GM21786 (cell line): ENCODE measurements around the gene HNRNPH3.
"Not testable (repeated sequence)": the region's sequence is repeated elsewhere in the genome, so short reads cannot be mapped to it uniquely, and the experiment has no call there.

Experiments
- ATAC-seq: cut with Tn5 transposase; IDR thresholded peaks from one replicate; pipeline ENCODE4 v1.9.1; 2021; ENCODE audit not compliant: unreplicated experiment

Gene HNRNPH3, protein sequence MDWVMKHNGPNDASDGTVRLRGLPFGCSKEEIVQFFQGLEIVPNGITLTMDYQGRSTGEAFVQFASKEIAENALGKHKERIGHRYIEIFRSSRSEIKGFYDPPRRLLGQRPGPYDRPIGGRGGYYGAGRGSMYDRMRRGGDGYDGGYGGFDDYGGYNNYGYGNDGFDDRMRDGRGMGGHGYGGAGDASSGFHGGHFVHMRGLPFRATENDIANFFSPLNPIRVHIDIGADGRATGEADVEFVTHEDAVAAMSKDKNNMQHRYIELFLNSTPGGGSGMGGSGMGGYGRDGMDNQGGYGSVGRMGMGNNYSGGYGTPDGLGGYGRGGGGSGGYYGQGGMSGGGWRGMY

DNA sequence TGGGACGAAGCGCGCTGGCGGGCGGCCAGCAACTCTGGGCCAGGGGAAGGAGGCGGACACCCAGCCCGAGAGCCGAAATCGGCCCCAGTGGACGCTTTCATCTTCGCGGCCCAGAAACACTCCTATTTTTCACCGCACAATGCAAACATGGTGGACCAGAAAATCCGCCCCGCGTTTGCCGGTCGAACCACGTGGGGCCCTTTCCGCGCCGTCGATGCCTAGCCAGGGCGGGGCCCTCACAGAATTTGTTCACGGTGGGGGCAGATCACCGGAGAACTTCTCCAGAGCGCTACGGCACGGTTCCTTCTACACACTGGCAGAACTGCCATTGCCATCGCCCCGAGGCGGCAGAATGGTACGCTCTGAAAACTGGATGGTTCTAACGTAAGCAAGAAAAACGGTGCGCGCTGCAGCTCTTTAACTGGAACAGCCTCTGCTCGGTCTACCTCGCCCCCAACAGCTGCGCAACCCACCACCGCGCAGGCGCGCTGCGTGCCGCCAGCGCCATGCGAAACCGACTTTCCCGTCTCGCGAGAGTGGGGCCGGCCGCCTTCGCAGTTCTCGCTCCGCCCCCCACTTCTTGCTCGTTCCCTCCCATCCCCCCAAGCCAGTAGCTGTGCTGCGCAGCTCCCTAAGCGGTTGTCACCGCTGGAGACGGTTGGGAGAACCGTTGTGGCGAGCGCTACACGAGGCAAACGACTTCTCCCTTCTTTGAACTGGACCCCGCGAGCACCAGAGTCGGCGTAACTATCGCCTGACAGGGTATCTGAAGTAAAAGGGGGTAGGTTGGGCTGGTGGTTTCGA, at the start of gene HNRNPH3:
Gene HNRNPH3 (plus strand): TSS at position 610 of the 804 bp plus-strand sequence. CDS start 5,158 bp downstream, outside the sequence.
- peak; percentile 77 for ATAC-seq

DNA sequence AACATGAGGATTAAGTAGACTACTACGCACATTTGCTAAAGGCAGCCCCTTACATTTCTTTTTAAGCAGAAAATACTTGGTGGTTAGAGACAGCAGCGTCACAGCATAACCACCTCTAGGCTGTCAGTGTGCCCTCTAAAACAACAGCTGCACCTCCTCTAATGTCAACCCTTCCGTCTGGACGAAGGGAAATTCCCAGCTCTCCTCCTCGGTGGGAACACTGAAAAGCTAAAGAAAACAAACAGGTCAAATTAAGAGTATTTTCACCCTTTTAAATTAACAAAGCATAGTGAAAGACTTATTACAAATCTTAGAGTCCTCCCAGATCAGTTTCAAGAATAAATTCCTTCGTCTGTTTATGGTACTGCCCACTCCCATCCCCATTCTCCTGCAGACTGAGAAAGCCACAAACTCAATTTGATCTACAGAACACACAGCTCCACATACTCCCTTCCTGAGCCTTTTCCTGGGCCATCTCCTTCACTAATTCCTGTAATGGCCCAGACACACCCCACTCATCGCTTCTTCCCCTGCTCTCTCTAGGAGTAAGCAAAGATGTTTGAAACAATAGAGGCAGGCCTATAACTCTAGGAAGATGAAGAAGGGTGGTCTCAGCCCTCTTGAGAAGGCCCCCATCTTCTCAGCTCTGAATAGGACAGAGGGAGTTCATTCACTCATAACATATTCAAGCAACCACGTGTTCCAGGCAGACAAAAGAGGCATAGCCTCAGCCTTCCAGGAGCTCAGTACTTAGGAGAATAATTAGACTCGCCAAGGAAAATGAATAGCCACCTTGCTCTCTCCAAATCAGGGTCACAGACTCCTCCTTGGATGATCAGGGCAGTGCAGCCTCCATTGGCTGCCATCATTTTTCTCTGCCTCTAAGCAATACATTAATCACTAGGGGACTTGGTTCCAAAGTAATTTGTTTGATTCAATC, 47.5 kb upstream of the HNRNPH3 start:
- ATAC-seq, result no peak

DNA sequence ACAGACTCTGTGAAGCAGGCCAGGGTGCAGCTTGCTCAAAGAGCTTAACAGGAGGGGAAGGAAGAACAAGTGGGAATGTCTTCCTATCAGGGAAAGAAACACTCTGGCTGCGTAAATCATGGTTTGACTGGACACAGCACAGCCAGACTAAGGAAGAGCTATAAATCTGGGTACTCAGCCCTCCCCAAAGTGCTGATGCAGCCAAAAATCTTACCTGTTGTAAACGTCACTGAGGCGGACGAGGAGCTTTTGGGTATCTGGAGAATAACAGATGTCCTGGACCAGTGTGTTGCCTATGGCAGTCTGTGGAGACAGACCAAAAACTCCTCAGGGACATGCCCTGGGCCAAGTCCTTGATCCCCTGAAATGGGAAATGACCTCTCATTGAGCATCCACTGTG, 43.1 kb upstream of the HNRNPH3 start:
- ATAC-seq, result no peak

DNA sequence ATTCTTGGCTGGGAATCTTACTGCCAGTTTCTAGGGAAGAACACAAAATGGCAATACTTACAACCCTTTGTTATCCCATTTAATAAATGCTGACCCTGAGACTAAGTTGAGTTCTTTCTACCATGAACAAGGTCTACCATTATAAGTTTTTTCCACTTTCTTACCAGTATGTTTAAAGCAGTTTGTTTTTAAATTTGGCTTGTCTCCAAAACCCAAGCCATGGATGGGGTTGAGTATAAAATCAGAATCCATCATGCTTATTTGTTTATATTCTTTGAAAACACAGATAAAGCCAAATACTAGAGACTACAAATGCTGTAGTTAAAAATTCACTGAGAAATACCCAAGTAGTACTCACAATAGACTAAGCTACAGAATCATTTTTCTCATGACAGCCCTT, 41.1 kb upstream of the HNRNPH3 start:
- no peak for ATAC-seq

DNA sequence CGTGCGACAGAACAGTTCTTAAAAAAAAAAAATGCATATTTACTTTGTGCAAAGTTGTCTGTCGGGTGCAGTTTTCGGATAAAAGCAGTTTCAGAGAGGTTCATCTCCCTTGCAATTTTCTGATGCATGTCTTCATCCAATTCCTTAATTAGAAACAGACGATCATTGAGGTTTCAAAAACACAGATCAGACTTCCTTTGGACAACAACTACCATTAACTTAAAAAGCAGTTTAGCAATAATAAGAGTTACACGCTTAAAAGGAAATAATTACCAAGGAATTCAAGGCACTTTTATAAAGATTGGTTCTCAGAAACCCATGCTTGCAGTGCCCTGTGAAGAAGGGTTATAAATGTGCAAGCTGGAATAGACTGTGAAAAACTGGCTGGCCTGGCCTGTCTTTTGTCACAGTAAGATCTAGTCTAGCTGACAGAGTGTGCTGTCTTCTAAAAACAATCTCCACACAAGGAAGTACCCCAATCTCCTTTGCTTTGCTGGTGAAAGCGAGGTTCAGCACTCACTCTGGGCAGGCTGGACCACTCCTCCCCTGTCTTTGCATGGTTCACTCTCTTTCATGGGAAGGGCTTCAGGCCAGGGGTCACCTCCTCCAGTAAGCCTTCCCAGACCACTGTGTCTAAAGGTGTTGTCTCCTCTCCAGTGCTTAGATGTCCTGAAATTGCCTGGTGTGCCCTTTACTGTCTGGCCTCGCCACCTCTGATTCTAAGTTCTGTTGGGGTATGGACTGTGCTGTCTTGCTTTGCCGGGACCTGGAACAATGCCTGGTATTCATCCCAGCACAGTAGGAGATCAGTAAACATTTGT, 34.8 kb upstream of the HNRNPH3 start:
- no peak for ATAC-seq

DNA sequence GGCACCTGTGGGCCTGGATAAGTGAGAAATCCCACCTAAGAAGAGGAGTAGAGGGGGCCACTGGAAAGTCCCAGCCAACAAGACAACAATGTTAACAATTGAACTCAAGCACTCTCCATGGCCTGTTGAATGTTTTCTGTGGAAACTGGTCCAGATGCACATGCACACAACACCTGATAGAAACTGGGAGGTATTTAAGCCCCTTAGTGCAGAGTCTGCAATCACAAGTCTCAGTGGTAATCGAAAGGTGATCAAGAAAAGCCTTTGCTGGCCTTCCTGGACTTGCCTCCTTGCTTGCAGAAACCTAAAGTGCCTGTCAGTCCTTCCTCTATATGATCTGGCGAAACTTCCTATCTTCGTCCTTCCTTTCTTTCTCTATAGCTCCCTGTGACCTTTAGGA, 30.6 kb upstream of the HNRNPH3 start:
- no peak for ATAC-seq

DNA sequence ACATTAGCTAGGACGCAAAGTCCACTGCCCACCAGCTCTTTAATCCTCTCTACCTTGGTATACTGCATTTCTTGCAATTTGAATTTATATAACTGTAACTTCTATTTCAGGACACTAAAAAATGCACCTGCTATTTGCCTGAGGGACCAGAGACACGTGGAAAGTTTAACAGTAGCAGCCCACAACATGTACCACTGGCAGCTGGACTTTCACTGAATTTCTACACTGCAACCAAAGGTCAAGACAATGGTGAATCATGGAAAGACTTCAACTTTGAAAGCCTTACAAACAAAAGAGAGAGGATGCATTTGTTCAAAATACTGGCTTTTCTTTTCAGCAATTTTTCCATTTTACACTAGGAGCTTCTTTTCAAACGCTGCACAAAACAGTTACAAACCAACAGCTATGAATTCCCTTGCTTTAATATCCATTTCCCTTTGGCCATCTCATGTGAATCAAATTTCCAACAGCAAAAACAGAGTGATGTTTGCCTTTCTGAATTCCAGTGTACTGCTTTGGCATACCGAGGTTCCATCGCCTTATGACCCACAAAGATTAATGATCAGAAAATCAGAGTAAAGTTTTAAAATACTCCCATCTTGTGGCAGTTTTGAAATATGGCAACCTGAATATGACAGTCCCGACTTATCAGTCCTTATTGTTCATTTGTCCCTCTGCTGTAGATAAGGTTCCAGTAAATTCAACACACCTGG, 29.9 kb upstream of the HNRNPH3 start:
- ATAC-seq, result peak; percentile 65

DNA sequence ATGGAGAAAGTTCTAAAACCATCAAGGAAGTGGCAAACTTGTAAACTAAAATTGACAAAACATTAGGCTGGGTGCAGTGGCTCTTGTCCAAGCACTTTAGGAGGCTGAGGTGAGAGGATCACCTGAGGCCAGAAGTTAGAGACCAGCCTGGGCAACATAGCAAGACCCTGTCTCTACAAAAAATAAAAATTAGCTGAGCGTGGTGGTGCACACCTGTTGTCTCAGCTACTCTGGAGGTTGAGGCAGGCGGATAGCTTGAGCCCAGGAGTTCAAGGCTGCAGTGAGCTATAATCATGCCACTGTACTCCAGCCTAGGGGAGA, 29.4 kb upstream of the HNRNPH3 start:
- no peak for ATAC-seq

DNA sequence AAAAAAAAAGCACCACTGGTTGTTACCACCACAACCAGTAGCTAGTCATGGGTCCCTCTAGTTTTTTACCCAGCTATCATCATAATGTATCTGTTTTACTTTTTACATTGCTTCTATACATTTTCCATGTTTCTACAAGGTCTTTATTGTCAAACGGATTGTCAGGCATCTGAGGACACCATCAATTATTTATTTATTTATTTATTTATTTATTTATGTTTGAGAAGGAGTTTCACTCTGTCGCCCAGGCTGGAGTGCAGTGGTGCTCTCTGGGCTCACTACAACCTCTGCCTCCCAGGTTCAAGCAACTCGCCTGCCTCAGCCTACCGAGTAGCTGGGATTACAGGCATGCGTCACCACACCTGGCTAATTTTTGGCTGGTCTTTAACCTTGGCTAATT, 29.0 kb upstream of the HNRNPH3 start:
- ATAC-seq, result no peak

DNA sequence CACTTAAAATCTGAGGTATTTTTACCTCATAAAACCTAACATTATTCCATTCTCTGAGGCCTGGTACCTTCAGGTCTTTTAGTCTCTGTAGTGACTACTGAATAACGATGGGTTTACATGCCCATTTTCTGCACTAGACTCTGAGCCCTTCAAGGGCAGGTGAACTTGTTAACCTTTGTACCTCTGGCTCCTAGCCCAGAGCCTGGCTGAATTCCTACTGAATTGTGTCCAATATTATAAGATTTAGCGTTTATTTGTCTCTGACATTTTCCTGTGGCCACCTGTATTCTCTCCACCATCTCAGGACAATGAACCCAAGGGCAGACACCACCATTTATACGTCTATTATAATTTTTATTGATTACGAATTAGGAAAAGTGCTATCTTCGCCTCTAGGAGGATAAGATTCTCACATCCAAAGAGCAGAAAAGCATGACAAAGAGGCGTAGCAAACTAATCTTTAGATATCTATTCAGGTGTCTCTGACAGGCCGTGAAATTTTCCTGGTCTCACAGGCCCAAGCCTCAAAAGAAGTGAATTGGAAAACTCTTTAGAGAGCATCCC, 27.9 kb upstream of the HNRNPH3 start:
- ATAC-seq, result no peak

DNA sequence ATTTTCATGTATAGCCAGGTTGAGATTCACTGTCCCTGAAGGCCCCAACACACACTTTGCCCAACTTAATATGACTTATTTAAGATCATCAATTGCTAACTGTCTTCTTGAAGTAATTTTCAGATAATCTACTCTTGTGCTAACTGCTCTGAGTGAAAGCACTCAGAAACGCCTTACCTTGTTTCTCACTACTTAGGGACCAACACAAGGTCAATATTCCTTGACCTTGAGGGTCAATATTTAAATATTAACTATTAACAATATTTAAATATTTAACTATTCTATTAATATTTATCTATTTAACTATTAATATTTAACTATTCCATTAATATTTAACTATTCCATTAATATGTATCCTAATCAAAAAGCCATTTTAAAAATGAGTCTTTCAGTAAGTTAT, 26.0 kb upstream of the HNRNPH3 start:
- ATAC-seq, result no peak

DNA sequence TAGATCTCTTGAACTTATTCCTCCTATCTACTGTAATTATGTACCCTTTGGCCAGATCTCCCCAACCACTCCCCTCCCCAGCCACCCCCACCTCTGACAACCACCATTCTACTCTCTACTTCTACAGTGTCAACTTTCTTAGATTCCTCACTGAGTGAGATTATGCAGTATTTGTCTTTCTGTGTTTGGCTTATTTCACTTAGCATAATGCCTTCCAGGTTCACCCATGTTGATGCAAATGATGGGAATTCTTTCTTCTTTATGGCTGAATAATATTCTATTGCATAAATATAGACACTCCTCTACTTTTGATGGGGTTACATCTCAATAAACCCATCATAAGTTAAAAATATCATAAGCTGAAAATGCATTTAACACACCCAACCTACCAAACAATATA, 21.3 kb upstream of the HNRNPH3 start:
- ATAC-seq, result no peak

DNA sequence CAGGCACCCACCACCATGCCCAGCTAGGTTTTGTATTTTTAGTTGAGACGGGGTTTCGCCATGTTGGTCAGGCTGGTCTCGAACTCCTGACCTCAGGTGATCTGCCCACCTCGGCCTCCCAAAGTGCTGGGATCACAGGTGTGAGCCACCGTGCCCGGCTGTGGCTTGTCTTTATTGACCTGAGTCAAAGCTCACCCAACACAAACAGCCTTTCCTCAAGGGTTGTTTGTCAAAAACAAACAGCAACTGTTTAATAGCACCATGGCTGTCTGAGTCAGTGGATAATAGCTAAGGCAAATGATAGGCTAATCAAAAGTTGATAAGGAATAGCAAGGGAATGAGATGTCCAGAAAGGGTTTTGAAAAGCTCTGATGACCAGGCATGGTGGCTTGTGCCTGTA, 16.9 kb upstream of the HNRNPH3 start:
- not testable (repeated sequence) for ATAC-seq

DNA sequence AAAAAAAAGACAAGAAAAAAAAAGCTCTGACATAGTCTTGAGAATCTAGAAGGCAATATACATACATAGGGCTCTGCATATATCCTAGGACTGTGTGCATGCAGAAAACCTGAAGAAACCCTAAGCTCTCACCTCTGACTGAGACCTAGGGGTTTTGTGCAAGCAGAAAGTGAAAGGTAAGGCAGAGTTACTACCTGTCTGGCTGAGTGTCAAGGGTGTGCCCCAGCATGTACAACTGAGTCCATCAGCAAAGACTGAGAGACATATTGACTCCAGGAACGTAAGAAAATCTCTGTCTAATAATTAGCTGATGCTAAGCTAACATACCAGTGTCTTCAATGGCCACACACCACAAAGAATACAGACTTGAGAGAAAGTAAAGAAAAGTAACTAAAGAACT, 16.3 kb upstream of the HNRNPH3 start:
- ATAC-seq, result no peak

DNA sequence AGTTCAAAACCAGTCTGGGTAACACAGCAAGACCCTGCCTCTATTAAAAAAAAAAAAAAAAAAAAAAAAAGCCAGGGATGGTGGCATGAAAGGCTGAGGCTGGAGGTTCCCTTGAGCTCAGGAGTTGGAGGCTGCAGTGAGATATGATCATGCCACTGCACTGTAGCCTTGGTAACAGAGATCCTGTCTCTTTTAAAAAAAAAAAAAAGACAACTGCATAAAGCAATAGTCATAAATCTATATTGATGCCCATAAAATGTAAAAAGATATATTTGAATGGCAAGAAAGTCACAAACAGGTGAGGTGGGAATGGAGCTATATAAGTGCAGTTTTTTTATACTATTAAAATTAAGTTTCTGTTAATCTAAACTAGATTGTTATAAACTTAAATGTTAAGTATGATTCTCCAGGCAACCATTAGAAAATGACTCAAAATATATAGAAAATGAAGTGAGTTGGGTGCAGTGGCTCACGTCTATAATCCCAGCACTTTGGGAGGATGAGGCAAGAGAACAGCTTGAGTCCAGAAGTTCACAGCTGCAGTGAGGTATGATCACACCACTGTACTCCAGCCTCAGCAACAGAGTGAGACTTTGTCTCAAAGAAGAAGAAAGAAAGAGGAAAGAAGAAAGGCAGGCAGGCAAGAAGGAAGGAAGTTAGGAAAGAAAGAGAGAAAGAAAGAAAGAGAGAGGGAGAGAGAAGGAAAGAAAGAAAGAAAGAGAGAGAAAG, 13.4 kb upstream of the HNRNPH3 start:
- no peak for ATAC-seq

DNA sequence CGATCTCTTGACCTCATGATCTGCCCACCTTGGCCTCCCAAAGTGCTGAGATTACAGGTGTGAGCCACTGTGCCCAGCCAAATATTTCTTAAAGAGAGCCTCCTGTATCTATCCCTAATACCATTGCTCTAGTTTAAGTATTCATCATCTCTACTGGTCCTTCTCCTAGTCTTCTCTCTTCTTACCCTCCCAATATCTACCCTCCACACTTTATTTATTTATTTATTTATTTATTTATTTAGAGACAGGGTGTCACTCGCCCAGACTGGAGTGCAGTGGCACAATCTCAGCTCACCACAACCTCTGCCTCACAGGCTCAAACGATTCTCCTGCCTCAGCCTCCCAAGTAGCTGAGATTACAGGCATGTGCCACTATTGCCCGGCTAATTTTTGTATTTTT, 7.5 kb upstream of the HNRNPH3 start:
- not testable (repeated sequence) for ATAC-seq

DNA sequence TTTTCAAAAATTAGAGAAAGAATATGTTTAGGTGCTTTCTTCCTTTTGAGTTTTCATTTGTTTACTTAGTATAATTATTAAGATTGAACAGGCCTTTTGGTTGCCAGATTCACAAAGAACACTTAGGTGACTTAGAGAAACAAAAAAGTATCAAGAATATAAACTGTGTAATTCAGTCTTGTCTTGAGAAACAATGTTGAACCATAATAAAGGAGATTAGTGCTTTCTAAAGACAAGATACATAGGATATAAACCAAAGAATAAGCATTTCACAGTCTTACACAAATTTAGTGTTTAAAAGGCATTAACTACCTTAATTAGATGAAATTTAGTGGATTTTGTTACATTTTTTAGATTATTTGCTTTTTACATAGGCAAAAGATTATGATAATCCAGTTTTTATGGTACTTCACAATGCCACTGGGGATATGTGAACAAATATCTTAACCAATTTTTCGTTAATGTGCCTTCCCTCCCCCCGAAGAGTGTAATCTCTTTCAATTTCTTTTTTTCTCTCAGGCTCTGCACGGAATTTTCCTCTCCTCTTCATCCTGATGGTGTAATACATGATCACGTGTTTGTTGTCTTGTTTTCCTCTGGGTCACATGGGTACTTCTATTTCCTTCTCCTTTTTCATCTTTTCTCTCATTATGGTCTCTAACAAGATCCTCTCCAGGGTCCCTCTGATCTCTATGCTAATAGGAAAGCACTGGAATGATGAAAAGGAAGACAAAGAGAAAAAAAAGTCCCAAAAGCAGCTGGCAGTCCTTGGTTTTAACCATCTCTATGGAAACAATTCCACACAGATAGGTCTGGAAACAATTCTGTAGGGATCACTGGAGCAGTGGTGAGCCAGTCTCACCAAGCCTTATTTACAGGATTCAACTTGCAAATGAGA, 3.7 kb upstream of the HNRNPH3 start:
- no peak for ATAC-seq

DNA sequence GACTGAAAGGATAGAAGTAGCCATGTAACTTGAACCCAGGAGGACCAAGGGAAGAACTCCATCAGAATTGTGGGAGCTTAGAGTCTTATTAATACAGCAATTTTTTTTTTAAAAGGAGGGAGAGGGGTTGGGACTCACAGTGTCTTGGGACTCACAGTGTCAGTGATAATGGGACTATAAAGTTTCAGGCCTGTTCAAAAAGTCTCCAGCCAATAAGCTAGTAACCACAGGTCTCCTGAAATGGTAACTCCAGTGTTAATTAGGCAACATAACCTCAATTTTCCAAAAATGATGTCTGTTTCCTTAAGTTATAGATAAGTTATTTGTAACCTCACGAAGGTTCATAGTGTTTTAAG, 2.4 kb upstream of the HNRNPH3 start:
- ATAC-seq, result no peak
